Measurements from ENCODE around the gene FFAR2.
A peak's percentile ranks its signal among the peaks of the same experiment; 100 is the strongest.

The FFAR2 gene

DNA sequence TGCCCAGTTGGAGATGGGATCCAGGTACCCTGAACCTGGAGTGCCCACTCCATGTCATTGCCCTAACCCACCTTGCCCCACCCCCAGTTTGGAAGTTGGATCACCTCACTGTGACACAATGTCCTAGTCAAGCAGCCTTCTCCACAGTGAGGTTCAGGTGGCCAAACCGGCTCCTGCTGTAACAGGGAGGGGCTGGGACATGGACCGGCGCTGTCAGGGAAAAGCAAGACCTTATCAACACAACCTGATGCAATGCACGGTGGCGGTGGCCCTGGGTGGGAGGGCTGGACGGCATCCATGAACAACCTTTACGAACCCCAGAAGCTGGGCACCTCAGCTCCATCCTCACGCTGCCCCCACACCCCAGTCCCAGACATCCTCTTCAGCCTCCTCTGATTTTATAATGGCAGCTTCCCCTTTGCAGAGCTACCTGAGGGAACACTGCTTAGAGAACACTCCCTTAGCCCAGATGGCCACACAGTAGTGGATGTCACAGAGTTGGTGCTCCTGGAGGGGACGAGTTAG, 43.8 kb downstream of the FFAR2 start:
- DNase-seq = no peak

GRCh38 chr19:35493971-35494370, 45.9 kb downstream of the FFAR2 start:
- DNase-seq = no peak

DNA sequence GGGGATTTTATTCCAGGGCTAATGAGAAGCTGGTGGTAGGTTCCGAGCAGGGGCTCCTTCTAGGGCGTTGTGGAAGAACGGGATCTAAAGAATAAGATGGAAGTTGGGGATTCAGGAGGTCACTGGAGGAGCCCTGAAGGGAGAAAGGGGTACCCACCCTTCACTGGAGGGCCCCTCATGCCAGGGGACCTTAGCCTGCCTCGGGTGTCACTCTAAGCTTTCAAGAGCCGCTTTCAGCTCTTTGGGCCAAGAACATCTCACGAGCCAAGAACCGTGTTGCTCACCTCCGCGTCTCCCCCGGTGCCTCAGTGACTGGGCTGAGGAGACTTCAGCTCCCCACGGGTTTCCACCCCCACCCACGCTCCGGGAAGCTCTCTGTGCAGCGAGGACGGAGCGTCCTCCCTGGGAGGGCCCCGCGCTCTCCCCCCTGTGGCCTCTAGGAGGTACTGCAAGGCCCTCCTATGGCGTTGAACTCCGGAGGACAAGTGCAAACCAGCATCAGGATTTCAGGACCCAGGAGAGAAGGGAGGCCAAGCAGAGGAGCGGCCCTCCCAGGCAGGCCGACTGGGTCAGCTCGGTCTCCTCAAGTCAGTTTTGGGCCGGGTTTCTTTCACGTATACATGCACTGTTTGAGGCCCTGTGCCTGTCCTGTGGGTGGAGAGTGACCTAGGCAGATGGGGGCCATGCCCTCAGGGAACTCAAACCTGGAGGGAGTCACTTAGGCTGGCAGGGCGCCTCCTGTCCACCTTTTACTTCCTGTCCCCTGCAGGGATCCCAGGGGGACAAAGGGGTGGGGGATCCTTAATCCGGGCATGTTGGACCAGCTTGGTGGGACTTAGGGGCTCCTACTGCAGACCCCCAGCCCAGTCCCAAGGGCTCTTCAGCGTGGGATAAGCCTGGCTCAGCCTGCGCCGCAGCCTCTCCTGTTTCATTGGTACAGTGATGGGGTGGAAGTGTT, 47.3 kb downstream of the FFAR2 start:
- peak; percentile 3 for DNase-seq

DNA sequence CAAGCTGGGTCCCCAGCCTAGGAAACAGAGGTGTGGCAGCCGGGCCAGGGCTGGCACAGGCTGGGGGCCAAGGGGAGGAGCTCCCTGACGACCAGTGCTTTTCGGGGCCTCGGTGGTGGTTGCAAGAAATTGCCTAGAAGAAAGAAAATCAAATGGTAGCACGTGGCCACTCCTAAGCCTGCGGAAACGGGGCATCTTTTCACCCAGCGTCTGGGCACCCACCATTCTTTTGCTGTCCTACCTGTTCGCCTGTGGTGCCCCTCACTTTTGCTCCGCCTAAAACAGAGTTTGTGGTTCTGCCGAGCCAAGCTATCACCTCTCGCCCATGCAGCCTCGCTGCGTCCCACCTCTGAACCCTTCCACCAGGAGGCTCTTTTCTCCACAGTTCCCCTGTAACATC, 49.3 kb downstream of the FFAR2 start:
- DNase-seq = no peak

- no peak for DNase-seq
These were observed 50.2 kb downstream of the FFAR2 start for GRCh38 chr19:35498220-35498619.

- DNase-seq = no peak
These were observed 51.0 kb downstream of the FFAR2 start for GRCh38 chr19:35498984-35499527.

DNA sequence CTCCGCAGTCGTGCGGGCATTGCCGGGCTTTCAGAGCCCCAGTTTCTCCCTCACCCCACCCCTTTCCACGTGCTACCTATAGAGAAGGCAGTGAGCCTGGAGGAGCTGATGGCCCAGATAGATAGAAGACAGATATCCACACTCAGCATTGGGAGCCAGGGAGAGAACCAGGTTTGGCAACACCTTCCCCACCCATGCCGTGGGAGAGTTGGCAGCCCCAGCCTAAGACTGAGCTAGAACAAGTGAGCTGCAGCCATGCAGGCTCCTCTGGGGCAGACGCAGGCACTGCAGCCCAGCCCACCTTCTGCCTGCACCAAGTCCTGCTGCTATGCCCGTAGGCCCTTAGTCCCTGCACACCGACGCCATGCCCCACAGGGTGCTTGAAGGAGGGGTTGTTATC, 52.6 kb downstream of the FFAR2 start:
- DNase-seq = no peak
